Measurements from ENCODE around the gene AUTS2.

Gene AUTS2

DNA sequence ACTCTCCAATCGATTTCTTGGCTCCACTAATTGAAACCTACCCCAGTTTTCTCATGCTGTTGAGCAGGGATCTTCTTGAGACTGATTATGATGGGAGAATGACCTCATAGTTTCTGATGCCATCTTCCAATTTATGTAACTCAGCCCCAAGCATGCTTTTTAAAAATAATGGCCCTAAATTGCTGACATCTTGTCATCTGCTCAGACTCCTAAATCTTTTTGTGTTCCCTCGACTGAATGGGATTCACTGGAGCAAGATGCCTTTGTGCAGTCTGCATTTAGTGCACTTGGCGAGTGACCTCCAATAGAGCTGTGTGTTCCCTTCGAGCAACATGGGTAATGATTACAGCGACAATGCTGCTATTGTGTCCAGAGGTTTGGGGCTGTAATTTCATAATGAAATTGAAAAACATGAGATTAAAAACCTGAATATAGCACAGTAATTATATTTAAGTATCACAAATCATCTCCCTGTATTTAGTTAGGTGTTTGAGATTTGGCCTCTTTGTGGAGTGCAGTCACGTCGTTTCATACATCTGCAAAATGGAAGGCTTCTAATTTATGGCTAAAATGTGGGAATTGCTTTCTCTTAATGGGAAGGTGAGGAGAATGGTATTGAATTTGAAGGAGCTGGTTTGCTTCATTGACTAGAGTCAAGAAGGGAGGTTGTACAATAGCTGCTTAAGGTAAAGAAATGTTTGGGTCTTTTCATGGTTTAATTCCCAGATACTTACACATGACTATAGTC, 192.9 kb downstream of the AUTS2 start:
- H3K27ac Mint-ChIP-seq (ENCODE audit: low read depth), result no peak overlapping the region
- no peak overlapping the region for H3K4me3 Mint-ChIP-seq
- DNase-seq (ENCODE audit: low spot score in 2 of 2) (no peak), ATAC-seq (replicated peaks; ENCODE audit: extremely low read depth, poor library complexity, severe bottlenecking) (no peak)
- H3K4me1 Mint-ChIP-seq, result peaks cover 12% of the 10 kb centered on the region
- H3K27me3 Mint-ChIP-seq, result no peaks in the 10 kb centered on the region
- H3K9me3 Mint-ChIP-seq, result no peaks in the 10 kb centered on the region
- no peaks in the 10 kb centered on the region for H3K36me3 Mint-ChIP-seq (ENCODE audit: insufficient read depth)

DNA sequence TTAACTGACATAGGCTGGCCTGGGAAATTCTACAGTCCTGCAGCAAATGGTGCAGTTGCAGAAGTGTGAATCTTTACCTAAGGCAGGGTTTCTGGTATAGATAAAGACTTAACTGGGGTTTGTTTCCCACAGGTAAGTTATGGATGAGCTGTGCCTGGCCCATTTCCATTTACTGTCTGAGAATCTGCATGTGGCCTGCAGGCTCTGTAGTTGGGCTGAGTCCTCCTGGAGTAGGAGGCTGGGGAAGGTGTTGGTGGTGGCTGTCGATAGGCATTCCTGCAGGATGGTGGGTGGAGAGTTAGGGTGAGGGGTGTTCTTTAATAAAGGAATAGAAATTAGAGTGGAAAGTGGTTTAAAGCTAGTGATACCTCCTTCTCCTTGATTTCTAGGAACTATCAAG, 193.5 kb downstream of the AUTS2 start:
- no peak for ATAC-seq (replicated peaks; ENCODE audit: extremely low read depth, poor library complexity, severe bottlenecking)
- no peaks in the 10 kb centered on the region for H3K27me3 Mint-ChIP-seq

DNA sequence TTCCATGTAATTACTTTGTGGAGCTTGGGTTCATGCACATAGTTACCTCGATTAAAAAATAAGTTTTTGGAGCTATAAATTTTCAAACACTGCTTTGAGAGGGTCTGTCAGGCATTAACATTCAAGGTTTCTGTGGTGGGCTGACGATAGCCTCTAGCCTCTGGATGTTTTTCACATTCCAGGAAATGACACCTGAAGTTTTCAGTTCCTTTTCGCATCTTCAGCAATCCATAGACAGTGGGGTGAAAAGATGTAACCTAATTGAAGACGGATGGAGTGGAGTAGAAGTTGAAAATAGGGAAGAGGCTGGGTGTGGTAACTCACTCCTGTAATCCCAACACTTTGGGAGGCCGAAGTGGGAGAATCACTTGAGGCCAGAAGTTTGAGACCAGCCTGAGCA, 197.7 kb downstream of the AUTS2 start:
- DNase-seq (ENCODE audit: low spot score in 2 of 2) (no peak), ATAC-seq (replicated peaks; ENCODE audit: extremely low read depth, poor library complexity, severe bottlenecking) (no peak)
- Mint-ChIP-seq H3K9me3 (no peaks in the 10 kb centered on the region), H3K4me1 (peaks cover 2% of the 10 kb centered on the region), H3K4me3 (no peak overlapping the region), H3K27ac (ENCODE audit: low read depth) (no peak overlapping the region), H3K36me3 (ENCODE audit: insufficient read depth) (no peaks in the 10 kb centered on the region), H3K27me3 (no peaks in the 10 kb centered on the region)

More for the DNA sequence above, 193.5 kb downstream of the AUTS2 start:
- Mint-ChIP-seq H3K4me1 (peaks cover 12% of the 10 kb centered on the region), H3K9me3 (no peaks in the 10 kb centered on the region), H3K36me3 (ENCODE audit: insufficient read depth) (no peaks in the 10 kb centered on the region), H3K4me3 (no peak overlapping the region), H3K27ac (ENCODE audit: low read depth) (no peak overlapping the region)
- DNase-seq (ENCODE audit: low spot score in 2 of 2), result no peak

DNA sequence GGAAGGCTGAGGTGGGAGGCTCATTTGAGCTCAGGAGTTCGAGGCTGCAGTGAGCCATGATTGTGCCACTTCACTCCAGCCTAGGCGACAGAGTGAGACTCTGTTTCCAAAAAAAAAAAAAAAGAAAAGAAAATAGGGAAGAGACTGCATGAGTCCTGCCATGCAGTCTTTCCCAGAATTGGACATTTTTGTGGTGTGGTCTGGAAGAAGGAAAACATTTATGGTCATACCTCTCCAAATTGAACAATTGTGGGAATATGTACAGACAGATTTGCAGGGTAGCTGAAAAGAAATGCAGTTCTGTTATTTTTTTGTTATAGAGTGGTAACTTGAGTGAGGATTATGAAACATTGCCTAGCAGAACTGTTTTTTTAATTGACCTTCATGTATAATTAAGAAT, 198.1 kb downstream of the AUTS2 start:
- H3K4me1 Mint-ChIP-seq, result no peaks in the 10 kb centered on the region
- H3K9me3 Mint-ChIP-seq, result no peaks in the 10 kb centered on the region
- no peaks in the 10 kb centered on the region for H3K27me3 Mint-ChIP-seq
- ATAC-seq (replicated peaks; ENCODE audit: extremely low read depth, poor library complexity, severe bottlenecking), result no peak
- H3K27ac Mint-ChIP-seq (ENCODE audit: low read depth), result no peak overlapping the region
- H3K4me3 Mint-ChIP-seq, result no peak overlapping the region
- no peak for DNase-seq (ENCODE audit: low spot score in 2 of 2)
- H3K36me3 Mint-ChIP-seq (ENCODE audit: insufficient read depth), result no peaks in the 10 kb centered on the region

DNA sequence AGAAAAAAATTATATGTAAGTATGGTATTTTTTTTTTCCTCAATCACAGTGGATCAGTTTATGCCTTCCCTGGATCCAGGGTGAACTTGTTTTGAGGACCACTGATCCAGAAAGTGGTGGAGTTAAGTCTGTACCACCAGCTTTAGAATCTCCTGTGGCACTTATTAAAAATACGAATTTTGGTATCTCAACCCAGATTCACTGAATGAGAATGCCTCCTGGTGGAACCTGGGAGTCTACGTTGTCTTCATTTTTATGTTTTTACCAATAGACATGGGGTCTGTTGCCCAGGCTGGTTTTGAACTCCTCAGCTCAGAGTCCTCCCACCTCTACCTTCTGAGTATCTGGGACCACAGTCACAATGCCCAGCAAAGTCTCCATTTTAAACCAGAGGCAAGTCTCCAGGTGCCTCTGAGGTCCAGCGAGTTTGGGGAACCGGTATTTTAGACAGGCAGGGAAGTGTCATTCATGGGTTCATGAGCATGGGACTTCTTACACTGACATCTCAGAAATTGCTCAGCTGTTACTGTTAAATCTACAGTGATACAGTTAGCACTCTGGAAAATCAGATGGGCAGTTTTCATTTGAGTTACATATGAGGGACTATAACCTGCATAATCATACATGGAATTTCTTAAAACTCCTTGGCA, 200.9 kb downstream of the AUTS2 start:
- no peak overlapping the region for H3K4me3 Mint-ChIP-seq
- H3K4me1 Mint-ChIP-seq, result peaks cover 11% of the 10 kb centered on the region
- H3K27me3 Mint-ChIP-seq, result no peaks in the 10 kb centered on the region
- H3K27ac Mint-ChIP-seq (ENCODE audit: low read depth), result no peak overlapping the region
- ATAC-seq (replicated peaks; ENCODE audit: extremely low read depth, poor library complexity, severe bottlenecking) (no peak), DNase-seq (ENCODE audit: low spot score in 2 of 2) (no peak)
- H3K36me3 Mint-ChIP-seq (ENCODE audit: insufficient read depth), result no peaks in the 10 kb centered on the region
- no peaks in the 10 kb centered on the region for H3K9me3 Mint-ChIP-seq

DNA sequence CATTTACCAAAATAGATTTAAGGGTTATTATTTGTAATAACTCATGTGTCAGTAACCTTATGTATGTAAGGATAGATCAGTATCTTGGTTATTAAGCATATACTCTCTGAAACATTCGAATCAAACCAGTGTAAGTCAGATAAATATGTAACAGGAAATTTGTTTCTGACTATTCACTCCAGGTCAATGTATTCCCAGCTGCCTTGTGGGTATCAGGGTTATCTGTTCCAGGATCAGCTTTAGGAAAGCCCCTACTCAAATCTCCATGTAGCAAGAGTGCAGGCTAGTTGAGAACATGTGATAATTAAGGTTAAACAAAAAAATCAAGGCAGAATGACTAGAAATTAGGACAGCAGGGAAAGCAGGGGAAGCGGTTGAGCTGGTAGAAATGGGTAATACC, 201.7 kb downstream of the AUTS2 start:
- no peak for ATAC-seq (replicated peaks; ENCODE audit: extremely low read depth, poor library complexity, severe bottlenecking)
- H3K27ac Mint-ChIP-seq (ENCODE audit: low read depth), result no peak overlapping the region
- no peaks in the 10 kb centered on the region for H3K9me3 Mint-ChIP-seq
- H3K4me3 Mint-ChIP-seq, result no peak overlapping the region
- DNase-seq (ENCODE audit: low spot score in 2 of 2), result no peak
- H3K27me3 Mint-ChIP-seq, result no peaks in the 10 kb centered on the region
- no peaks in the 10 kb centered on the region for H3K36me3 Mint-ChIP-seq (ENCODE audit: insufficient read depth)
- peaks cover 18% of the 10 kb centered on the region for H3K4me1 Mint-ChIP-seq

DNA sequence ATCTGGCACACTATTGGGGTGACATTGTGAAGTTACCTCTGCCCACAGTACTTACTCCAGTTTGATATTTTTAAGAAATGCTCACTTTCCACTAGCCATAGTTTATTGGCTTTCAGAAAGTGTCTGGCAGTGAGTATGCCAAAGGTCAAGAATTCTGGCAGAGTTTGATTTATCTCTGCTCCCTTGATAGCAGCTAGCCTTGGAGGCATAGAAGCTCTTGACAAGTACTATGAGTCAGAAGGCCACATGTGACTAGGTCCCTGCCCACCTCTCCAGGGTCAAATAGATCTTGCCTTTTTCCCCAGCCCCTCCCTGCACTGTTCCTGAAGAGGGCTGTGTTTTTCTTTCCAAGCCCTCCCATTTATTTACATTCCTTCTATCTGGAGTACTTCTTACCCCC, 202.2 kb downstream of the AUTS2 start:
- ATAC-seq (replicated peaks; ENCODE audit: extremely low read depth, poor library complexity, severe bottlenecking) (no peak), DNase-seq (ENCODE audit: low spot score in 2 of 2) (no peak)
- Mint-ChIP-seq H3K4me1 (peaks cover 18% of the 10 kb centered on the region), H3K27me3 (no peaks in the 10 kb centered on the region), H3K36me3 (ENCODE audit: insufficient read depth) (no peaks in the 10 kb centered on the region), H3K27ac (ENCODE audit: low read depth) (no peak overlapping the region), H3K4me3 (no peak overlapping the region), H3K9me3 (no peaks in the 10 kb centered on the region)

DNA sequence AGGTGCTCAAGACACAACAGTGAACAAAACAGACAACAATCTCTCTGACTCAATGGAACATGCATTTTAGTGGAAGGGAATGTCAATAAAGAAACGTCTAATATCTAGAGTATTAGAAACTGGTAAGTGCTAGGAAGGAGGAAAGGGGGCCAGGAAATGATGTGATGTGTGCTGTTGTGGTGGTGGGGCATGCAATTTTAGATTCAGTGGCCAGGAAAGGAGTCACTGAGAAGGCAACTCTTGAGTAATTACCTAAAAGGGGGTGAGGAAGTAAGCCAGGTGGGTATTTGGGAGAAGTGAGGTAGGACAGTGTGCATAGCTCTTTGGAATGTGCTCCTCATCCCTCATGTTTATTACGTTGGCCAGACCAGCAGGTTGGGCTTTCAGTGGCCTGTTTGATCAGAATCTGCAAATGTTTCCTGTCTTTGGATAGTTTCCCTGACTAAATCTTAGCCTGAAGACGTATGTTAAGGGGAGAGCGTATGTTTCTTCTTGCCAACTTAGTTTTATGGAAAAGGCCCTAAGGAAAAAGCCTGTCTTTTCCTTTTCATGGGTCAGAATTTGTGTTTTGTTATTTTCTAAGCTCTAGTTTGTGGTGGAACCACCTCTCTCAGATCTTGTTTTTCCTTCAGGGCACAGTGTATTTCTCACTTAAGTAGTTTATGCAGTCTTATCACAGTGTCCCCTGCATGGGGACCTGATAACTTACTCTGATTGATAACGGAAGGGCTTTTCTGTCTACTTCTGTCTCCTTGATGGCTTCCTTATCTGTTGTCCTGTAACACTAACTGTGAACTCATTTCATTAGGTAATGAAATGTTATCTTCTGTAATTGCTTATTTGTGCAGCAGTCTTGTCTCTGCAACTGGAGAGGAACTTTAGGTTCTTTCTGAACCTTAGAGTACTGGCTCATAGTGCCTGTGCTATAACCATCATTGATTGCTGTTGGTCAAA, 203.7 kb downstream of the AUTS2 start:
- H3K4me1 Mint-ChIP-seq, result peaks cover 18% of the 10 kb centered on the region
- no peak overlapping the region for H3K27ac Mint-ChIP-seq (ENCODE audit: low read depth)
- H3K27me3 Mint-ChIP-seq, result no peaks in the 10 kb centered on the region
- H3K4me3 Mint-ChIP-seq, result no peak overlapping the region
- DNase-seq (ENCODE audit: low spot score in 2 of 2), result no peak
- no peaks in the 10 kb centered on the region for H3K9me3 Mint-ChIP-seq
- H3K36me3 Mint-ChIP-seq (ENCODE audit: insufficient read depth), result no peaks in the 10 kb centered on the region
- ATAC-seq (replicated peaks; ENCODE audit: extremely low read depth, poor library complexity, severe bottlenecking), result no peak

DNA sequence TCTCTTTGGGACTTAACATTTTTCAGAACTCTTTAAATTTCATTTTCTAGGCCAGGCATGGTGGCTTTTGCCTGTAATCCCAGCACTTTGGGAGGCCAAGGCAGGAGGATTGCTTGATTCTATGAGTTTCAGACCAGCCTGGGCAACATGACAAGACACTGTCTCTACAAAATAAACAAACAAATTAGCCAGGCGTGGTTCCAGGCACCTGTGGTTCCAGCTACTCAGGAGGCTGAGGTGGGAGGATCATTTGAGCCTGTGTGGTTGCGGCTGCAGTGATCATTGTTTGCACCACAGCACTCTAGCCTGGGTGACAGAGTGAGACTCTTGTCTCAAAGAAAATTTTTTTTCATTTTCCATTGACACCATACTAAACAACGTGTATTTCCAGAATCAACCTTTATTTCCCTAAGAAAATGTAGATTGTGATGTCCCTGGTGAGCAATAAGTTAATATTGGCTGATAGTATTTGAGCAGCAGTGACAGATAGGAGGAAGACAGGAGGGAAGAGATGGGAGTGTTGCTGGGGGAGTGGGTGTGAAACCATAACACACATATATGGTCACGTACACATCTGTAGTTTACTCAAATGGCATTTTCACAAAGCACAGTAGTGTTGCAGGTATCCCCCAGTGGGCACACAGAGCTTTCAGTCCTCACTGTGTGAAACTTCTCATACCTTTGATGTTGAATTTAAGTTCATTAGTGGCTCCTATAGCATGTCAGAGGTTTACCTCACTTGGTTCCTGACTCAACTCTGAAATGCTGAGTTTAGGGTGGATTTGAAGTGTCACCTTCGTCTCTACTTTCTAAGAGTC, 205.6 kb downstream of the AUTS2 start:
- Mint-ChIP-seq H3K9me3 (no peaks in the 10 kb centered on the region), H3K36me3 (ENCODE audit: insufficient read depth) (no peaks in the 10 kb centered on the region), H3K4me1 (peaks cover 18% of the 10 kb centered on the region), H3K27me3 (no peaks in the 10 kb centered on the region), H3K27ac (ENCODE audit: low read depth) (peak overlapping the region; percentile 20), H3K4me3 (peak overlapping the region; percentile 11)
- ATAC-seq (replicated peaks; ENCODE audit: extremely low read depth, poor library complexity, severe bottlenecking) (peak; percentile 68), DNase-seq (ENCODE audit: low spot score in 2 of 2) (no peak)

DNA sequence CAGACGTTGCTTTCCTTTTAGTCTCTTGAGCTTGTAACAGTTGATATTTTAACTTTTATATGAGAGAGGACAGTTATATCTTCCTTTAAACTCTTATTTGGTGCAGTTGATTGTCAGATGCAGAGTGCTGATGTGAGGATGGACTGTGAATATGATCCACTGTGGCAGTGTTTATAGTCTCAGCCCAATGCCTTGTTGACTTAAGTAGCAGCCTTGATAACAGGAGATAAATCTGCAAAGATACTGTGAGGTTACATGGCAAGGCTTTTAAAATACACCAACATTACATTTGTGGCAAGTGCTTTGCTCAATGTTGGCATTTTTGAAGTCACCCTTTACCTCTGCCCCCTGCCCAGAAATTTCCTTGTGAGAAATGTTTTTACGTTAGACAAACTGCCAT, 206.7 kb downstream of the AUTS2 start:
- ATAC-seq (replicated peaks; ENCODE audit: extremely low read depth, poor library complexity, severe bottlenecking) (no peak), DNase-seq (ENCODE audit: low spot score in 2 of 2) (no peak)
- Mint-ChIP-seq H3K36me3 (ENCODE audit: insufficient read depth) (no peaks in the 10 kb centered on the region), H3K4me3 (no peak overlapping the region), H3K9me3 (no peaks in the 10 kb centered on the region), H3K27ac (ENCODE audit: low read depth) (peak overlapping the region; percentile 20), H3K4me1 (peaks cover 18% of the 10 kb centered on the region), H3K27me3 (no peaks in the 10 kb centered on the region)

DNA sequence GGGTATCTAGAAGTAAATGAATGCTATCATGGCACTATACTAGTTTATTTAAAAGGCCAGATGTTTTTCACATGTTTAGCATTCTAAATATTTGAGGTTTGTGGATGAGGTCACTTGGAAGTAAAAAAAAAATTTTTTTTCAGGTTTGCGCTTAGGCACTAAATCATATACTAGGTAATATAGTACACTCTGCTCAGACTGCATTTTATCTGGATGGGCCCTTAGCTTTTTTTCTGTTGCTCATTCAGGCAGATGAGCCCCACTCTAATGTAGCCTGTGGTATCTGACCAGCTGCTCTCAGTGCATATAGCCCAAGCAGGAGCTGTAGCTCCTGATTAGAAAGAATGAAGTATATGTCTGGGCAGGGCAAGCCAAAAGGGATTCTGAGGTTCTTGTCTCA, 210.1 kb downstream of the AUTS2 start:
- Mint-ChIP-seq H3K4me3 (no peak overlapping the region), H3K36me3 (ENCODE audit: insufficient read depth) (no peaks in the 10 kb centered on the region), H3K27me3 (no peaks in the 10 kb centered on the region), H3K4me1 (peaks cover 15% of the 10 kb centered on the region), H3K27ac (ENCODE audit: low read depth) (no peak overlapping the region), H3K9me3 (no peaks in the 10 kb centered on the region)
- DNase-seq (ENCODE audit: low spot score in 2 of 2) (no peak), ATAC-seq (replicated peaks; ENCODE audit: extremely low read depth, poor library complexity, severe bottlenecking) (no peak)
